ENCODE results near the gene CDC6. TPM values are rescaled to one million over a fixed set of nuclear protein-coding genes. Genes with fewer than 3 reads are reported as not detected.
"Not testable (repeated sequence)": the region's sequence is repeated elsewhere in the genome, so short reads cannot be mapped to it uniquely, and the experiment has no call there.

The CDC6 gene
- total and polyA plus RNA-seq, 8 donors = 0.71 to 3.3 (median 1.3) TPM

GRCh38 chr17:40291281-40291664, 3.6 kb downstream of the CDC6 start:
- WGBS, 2 donors = 89 to 95% methylated on average over 2 of the region's 2 CpGs
- Histone ChIP-seq H3K36me3 (no peaks in the 10 kb centered on the region), H3K27me3 (no peaks in the 10 kb centered on the region), H3K4me3 (no peak overlapping the region), H3K4me1 (peaks cover 0 to 20% (median 0%) of the 10 kb centered on the region in 3 donors), H3K9me3 (no peaks in the 10 kb centered on the region), H3K27ac (no peak overlapping the region)
- FAIRE-seq (no peak), DNase-seq (no peak), ATAC-seq (no peak)
- intact Hi-C loops (cut with DNase I) = loop anchor here in 1 of 3 donors (5.0 kb wide), 1 partner anchor 89 kb away; no protein-coding TSS in a partner anchor
- no peak for TF ChIP-seq CTCF (IDR thresholded peaks at IDR 0.05)

GRCh38 chr17:40293363-40293762, 5.7 kb downstream of the CDC6 start:
- peaks cover 0 to 20% (median 0%) of the 10 kb centered on the region in 3 donors for H3K4me1 ChIP-seq
- no peak for TF ChIP-seq CTCF (IDR thresholded peaks at IDR 0.05)
- H3K9me3 ChIP-seq = no peaks in the 10 kb centered on the region
- no peaks in the 10 kb centered on the region for H3K27me3 ChIP-seq
- peak overlapping the region in 2 of 4 donors; percentile 14 to 46 for H3K27ac ChIP-seq
- ATAC-seq = peak in 2 of 4 donors; percentile 34 to 44
- no peak for FAIRE-seq
- no peaks in the 10 kb centered on the region for H3K36me3 ChIP-seq
- 75 to 81% methylated on average over 1 of the region's 1 CpG for WGBS, 2 donors
- intact Hi-C loops (cut with DNase I) = loop anchor here in 1 of 3 donors (5.0 kb wide), 1 partner anchor 91 kb away; no protein-coding TSS in a partner anchor
- no peak overlapping the region for H3K4me3 ChIP-seq
- no peak for DNase-seq

DNA sequence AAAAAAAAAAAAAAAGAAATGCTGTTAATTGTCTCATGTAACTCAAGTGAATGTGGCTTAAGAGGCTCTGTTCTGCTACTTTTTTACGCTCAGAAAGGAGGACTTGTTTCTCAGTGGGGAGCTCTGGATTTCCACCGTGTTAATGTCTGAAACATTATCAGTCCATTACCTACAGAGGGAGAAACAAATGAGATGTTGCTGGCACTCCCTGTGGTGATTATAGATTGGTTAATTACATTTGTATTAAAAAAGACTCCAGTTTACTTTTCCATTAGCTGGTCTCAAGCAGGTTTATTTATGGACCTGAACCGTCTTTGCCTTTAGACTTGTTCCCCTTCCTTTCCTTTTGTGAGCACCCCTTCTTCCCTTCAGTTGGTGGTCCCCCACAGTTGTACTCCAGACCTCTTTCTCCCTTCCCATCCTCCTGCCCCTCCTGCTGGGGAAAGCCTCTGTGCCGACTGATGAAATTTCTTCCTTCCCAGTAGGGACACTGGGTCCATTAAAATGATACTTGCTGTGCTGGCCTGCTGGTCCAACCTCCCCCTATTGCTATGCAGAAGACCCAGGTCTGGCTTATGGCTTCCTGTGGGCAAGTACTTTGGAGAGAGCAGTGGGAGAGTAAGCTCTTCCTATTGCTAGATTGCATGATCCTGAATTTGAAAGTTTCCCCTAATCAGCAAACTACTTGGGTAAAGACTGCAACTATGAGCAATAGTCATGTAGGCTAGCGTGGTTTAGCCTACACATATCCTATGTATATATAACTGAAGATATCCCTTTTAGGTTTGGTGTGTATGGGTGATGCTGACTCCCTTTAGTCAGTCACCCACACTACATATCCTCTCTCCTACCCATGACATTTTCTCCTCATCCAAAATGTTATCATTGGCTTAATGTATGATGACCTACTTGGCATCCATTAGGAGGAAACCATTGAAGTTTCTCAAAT, 8.1 kb downstream of the CDC6 start:
- FAIRE-seq = no peak

DNA sequence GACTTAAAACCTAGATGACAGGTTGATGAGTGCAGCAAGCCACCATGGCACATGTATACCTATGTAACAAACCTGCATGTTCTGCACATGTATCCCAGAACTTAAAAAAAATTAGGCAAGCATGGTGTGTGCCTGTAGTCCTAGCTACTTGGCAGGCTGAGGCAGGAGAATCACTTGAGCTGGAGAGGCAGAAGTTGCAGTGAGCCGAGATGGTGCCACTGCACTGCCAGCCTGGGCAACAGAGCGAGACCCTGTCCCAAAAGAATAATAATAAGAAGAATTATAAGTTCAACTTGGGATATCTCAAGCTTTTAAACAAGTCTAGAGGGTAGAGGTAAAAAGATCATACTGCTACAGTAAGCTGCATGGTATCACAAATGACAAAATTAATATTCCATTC, 9.8 kb downstream of the CDC6 start:
- FAIRE-seq = no peak
- no peak for TF ChIP-seq CTCF (IDR thresholded peaks at IDR 0.05)
- ATAC-seq = no peak
- no peaks in the 10 kb centered on the region for H3K9me3 ChIP-seq
- H3K4me3 ChIP-seq = no peak overlapping the region
- no peaks in the 10 kb centered on the region for H3K27me3 ChIP-seq
- H3K4me1 ChIP-seq = peaks cover 0 to 20% (median 0%) of the 10 kb centered on the region in 3 donors
- no peak for DNase-seq
- intact Hi-C loops (cut with DNase I) = no loop called here
- H3K27ac ChIP-seq = no peak overlapping the region
- no peaks in the 10 kb centered on the region for H3K36me3 ChIP-seq
- 90 to 98% methylated on average over 2 of the region's 2 CpGs for WGBS, 2 donors

More for the DNA sequence above, 8.1 kb downstream of the CDC6 start:
- H3K9me3 ChIP-seq = no peaks in the 10 kb centered on the region
- WGBS, 2 donors = 78 to 79% methylated on average over 5 of the region's 5 CpGs
- no peak overlapping the region for H3K4me3 ChIP-seq
- DNase-seq (no peak), ATAC-seq (no peak)
- no peaks in the 10 kb centered on the region for H3K27me3 ChIP-seq
- peaks cover 0 to 20% (median 0%) of the 10 kb centered on the region in 3 donors for H3K4me1 ChIP-seq
- H3K36me3 ChIP-seq = no peaks in the 10 kb centered on the region
- TF ChIP-seq CTCF (IDR thresholded peaks at IDR 0.05) = no peak
- H3K27ac ChIP-seq = no peak overlapping the region
- intact Hi-C loops (cut with DNase I) = no loop called here

GRCh38 chr17:40298726-40299125, 11.0 kb downstream of the CDC6 start:
- intact Hi-C loops (cut with DNase I) = no loop called here
- no peak for DNase-seq
- H3K27ac ChIP-seq = no peak overlapping the region
- FAIRE-seq = no peak
- peaks cover 0 to 12% (median 0%) of the 10 kb centered on the region in 3 donors for H3K4me1 ChIP-seq
- ATAC-seq = no peak
- TF ChIP-seq CTCF (IDR thresholded peaks at IDR 0.05) = no peak
- H3K4me3 ChIP-seq = no peak overlapping the region
- H3K36me3 ChIP-seq = no peaks in the 10 kb centered on the region
- WGBS, 2 donors = 55 to 72% methylated on average over 3 of the region's 3 CpGs
- H3K9me3 ChIP-seq = no peaks in the 10 kb centered on the region
- H3K27me3 ChIP-seq = no peaks in the 10 kb centered on the region

- intact Hi-C loops (cut with DNase I); H3K36me3 ChIP-seq; H3K4me3 ChIP-seq; FAIRE-seq; H3K27me3 ChIP-seq; H3K4me1 ChIP-seq; H3K27ac ChIP-seq; H3K9me3 ChIP-seq; ATAC-seq; DNase-seq: not testable (repeated sequence)
- WGBS, 2 donors = 88 to 90% methylated on average over 6 to 7 of the region's 7 CpGs
These were observed 11.6 kb downstream of the CDC6 start for GRCh38 chr17:40299159-40299757.
